ENCODE results near the gene KIF1B. TPM values are rescaled to one million over a fixed set of nuclear protein-coding genes. Genes with fewer than 3 reads are reported as not detected.

Gene KIF1B
- total and polyA plus RNA-seq, 4 experiments from 2014 or later: 1.3 to 18.1 (median 10.8) TPM

DNA sequence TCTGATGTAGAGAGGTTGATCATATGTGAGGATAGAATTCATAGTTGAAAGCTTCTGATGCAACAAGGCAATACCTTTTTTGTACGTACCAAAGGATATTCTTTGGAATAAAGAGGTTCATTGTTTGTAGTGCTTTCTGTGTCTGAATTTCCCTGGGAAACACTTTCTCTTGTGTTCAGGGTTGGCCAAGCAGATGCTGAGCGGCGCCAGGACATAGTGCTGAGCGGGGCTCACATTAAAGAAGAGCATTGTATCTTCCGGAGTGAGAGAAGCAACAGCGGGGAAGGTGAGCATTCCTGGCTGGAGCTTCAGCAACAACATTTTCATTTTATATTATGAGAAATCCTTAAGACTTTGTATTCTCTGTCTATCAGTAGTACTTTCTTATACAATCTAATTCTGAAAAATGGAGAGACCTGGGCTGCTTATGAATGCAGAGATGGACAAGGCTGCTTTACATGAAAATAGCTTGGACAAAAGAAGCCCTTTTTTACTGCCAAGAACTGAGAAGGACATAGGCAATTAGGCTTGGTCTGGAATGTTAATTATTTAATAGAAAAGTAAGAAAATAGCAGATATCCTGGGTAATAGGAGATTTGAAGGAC is 85.2 kb downstream of the KIF1B start:
- CTCF ChIA-PET (ENCODE audit: partially characterized antibody): no interaction called here
- Histone ChIP-seq H3K4me3 (ENCODE audit: low read length in 2 of 2) (no peak overlapping the region), H3K9me3 (ENCODE audit: control insufficient read depth in 1 of 2, low read length in 2 of 2) (no peaks in the 10 kb centered on the region), H3K36me3 (ENCODE audit: insufficient read depth, low read length) (peaks cover 18% of the 10 kb centered on the region), H3K27ac (ENCODE audit: low read depth, low read length) (no peak overlapping the region), H3K27me3 (ENCODE audit: insufficient read depth, low read length) (no peaks in the 10 kb centered on the region), H3K4me1 (ENCODE audit: insufficient read depth, low read length) (no peaks in the 10 kb centered on the region)
- DNase-seq: no peak
- Mint-ChIP-seq H3K36me3 (peaks cover 41 to 47% of the 10 kb centered on the region in 2 donors), H3K27ac (no peak overlapping the region), H3K4me1 (no peaks in the 10 kb centered on the region), H3K4me3 (no peak overlapping the region), H3K9me3 (no peaks in the 10 kb centered on the region), H3K27me3 (no peaks in the 10 kb centered on the region)
- POLR2A ChIA-PET (ENCODE audit: partially characterized antibody): no interaction called here
- intact Hi-C loops (cut with micrococcal nuclease): no loop called here

DNA sequence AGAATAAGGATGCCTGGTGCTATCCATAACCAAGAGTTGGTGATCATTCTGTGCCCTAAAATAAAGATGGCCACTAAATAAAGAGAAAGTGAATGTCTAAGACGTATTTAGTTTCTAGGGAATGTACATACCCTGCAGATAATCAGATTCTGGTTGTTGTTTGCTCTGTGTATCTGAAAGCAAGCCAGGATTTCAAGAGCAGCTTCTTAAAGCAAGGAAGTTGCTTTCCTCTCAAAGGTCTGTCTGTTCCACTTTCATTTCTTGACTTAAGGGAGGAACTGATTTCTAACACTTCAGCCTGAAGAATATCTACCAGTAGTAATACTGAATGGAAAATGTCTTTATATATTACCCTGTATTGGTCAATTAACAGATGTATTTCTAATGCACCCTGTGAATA is 88.8 kb downstream of the KIF1B start:
- H3K4me3 ChIP-seq (ENCODE audit: low read length in 2 of 2): no peak overlapping the region
- H3K27me3 ChIP-seq (ENCODE audit: insufficient read depth, low read length): no peaks in the 10 kb centered on the region
- intact Hi-C loops (cut with micrococcal nuclease): no loop called here
- H3K36me3 ChIP-seq (ENCODE audit: insufficient read depth, low read length): peaks cover 21% of the 10 kb centered on the region
- H3K4me1 Mint-ChIP-seq: no peaks in the 10 kb centered on the region
- no peak for DNase-seq
- ChIA-PET POLR2A (ENCODE audit: partially characterized antibody) (no interaction called here), CTCF (ENCODE audit: partially characterized antibody) (no interaction called here)
- H3K27ac Mint-ChIP-seq: no peak overlapping the region
- H3K4me3 Mint-ChIP-seq: no peak overlapping the region
- no peaks in the 10 kb centered on the region for H3K4me1 ChIP-seq (ENCODE audit: insufficient read depth, low read length)
- no peaks in the 10 kb centered on the region for H3K27me3 Mint-ChIP-seq
- H3K9me3 Mint-ChIP-seq: no peaks in the 10 kb centered on the region
- peaks cover 38 to 48% of the 10 kb centered on the region in 2 donors for H3K36me3 Mint-ChIP-seq
- no peaks in the 10 kb centered on the region for H3K9me3 ChIP-seq (ENCODE audit: control insufficient read depth in 1 of 2, low read length in 2 of 2)
- no peak overlapping the region for H3K27ac ChIP-seq (ENCODE audit: low read depth, low read length)

DNA sequence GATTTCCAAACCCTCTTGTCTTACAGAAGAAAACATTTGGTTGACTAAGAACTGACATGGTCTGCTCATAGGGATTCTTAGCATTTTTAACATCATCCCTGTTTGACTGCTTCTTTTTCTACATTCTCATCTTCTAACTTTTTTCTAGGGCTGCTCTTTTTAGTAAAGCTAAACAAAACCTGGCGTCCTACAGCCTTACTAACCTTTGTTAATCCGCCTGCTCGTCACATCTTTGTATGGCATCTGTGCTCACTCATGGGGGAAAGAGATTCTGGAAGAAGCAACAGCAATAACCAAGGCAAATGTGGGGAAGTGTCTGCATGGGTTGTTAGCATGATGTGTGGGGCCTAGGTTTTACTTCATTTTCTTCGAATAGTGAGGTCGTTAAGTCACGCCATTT is 92.0 kb downstream of the KIF1B start:
- H3K9me3 ChIP-seq (ENCODE audit: control insufficient read depth in 1 of 2, low read length in 2 of 2): no peaks in the 10 kb centered on the region
- H3K27ac Mint-ChIP-seq: peak overlapping the region in 1 of 7 donors; percentile 48
- POLR2A ChIA-PET (ENCODE audit: partially characterized antibody): no interaction called here
- H3K4me1 Mint-ChIP-seq: peaks cover 0 to 8% (median 1%) of the 10 kb centered on the region in 4 donors
- H3K27me3 ChIP-seq (ENCODE audit: insufficient read depth, low read length): no peaks in the 10 kb centered on the region
- no peak overlapping the region for H3K27ac ChIP-seq (ENCODE audit: low read depth, low read length)
- DNase-seq: no peak
- CTCF ChIA-PET (ENCODE audit: partially characterized antibody): interaction anchor here (1.4 kb wide), 1 partner anchor 92 kb away, joined by 3 read pairs; the partner anchor contains the start of gene KIF1B
- peaks cover 3% of the 10 kb centered on the region for H3K36me3 ChIP-seq (ENCODE audit: insufficient read depth, low read length)
- H3K4me1 ChIP-seq (ENCODE audit: insufficient read depth, low read length): peaks cover 6% of the 10 kb centered on the region
- H3K4me3 Mint-ChIP-seq: no peak overlapping the region
- H3K9me3 Mint-ChIP-seq: no peaks in the 10 kb centered on the region
- intact Hi-C loops (cut with micrococcal nuclease): no loop called here
- H3K27me3 Mint-ChIP-seq: no peaks in the 10 kb centered on the region
- peaks cover 25 to 26% of the 10 kb centered on the region in 2 donors for H3K36me3 Mint-ChIP-seq
- H3K4me3 ChIP-seq (ENCODE audit: low read length in 2 of 2): no peak overlapping the region

DNA sequence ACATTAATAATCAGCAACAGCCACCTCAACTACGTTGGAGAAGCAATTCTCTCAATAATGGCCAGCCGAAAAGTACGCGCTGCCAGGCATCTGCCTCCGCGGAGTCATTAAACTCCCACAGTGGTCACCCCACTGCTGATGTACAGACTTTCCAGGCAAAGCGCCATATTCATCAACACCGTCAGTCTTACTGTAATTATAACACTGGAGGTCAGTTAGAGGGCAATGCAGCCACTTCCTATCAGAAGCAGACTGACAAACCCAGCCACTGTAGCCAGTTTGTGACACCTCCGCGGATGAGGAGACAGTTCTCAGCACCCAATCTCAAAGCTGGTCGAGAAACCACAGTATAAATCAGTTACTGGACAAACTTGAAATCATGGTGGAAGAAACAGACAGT is 93.9 kb downstream of the KIF1B start:
- intact Hi-C loops (cut with micrococcal nuclease): no loop called here
- H3K36me3 Mint-ChIP-seq: peaks cover 15 to 18% of the 10 kb centered on the region in 2 donors
- no peaks in the 10 kb centered on the region for H3K9me3 ChIP-seq (ENCODE audit: control insufficient read depth in 1 of 2, low read length in 2 of 2)
- CTCF ChIA-PET (ENCODE audit: partially characterized antibody): no interaction called here
- H3K4me3 Mint-ChIP-seq: no peak overlapping the region
- no peaks in the 10 kb centered on the region for H3K9me3 Mint-ChIP-seq
- H3K36me3 ChIP-seq (ENCODE audit: insufficient read depth, low read length): peaks cover 3% of the 10 kb centered on the region
- no peaks in the 10 kb centered on the region for H3K27me3 Mint-ChIP-seq
- no peak overlapping the region for H3K4me3 ChIP-seq (ENCODE audit: low read length in 2 of 2)
- peaks cover 18% of the 10 kb centered on the region for H3K4me1 ChIP-seq (ENCODE audit: insufficient read depth, low read length)
- no peak for DNase-seq
- H3K4me1 Mint-ChIP-seq: peaks cover 7 to 21% (median 12%) of the 10 kb centered on the region in 4 donors
- no peak overlapping the region for H3K27ac Mint-ChIP-seq
- POLR2A ChIA-PET (ENCODE audit: partially characterized antibody): no interaction called here
- no peaks in the 10 kb centered on the region for H3K27me3 ChIP-seq (ENCODE audit: insufficient read depth, low read length)
- no peak overlapping the region for H3K27ac ChIP-seq (ENCODE audit: low read depth, low read length)

DNA sequence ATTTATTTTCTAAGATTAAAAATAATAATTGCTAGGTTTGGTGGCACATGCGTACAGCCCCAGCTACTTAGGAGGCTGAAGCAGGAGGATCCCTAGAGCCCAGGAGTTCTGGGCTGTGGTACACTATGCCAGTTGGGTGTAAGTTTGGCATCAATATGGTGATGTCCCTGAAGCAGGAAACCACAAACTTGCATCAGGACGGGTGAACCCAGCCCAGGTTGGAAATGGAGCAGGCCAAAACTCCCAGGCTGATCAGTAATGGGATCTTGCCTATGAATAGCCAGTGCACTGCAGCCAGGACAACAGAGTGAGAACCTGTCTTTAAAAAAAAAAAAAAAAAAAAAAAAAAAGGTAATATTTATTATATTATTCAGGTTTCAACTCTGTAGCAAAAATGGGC is 96.1 kb downstream of the KIF1B start:
- POLR2A ChIA-PET (ENCODE audit: partially characterized antibody): interaction anchor here (1.6 kb wide), 1 partner anchor 19 kb away, joined by 3 read pairs; no protein-coding TSS in a partner anchor
- H3K4me1 ChIP-seq (ENCODE audit: insufficient read depth, low read length): peaks cover 18% of the 10 kb centered on the region
- Mint-ChIP-seq H3K27ac (no peak overlapping the region), H3K27me3 (no peaks in the 10 kb centered on the region), H3K4me1 (peaks cover 7 to 21% (median 12%) of the 10 kb centered on the region in 4 donors), H3K4me3 (no peak overlapping the region), H3K9me3 (no peaks in the 10 kb centered on the region), H3K36me3 (peaks cover 20 to 22% of the 10 kb centered on the region in 2 donors)
- peaks cover 3% of the 10 kb centered on the region for H3K36me3 ChIP-seq (ENCODE audit: insufficient read depth, low read length)
- no peak overlapping the region for H3K4me3 ChIP-seq (ENCODE audit: low read length in 2 of 2)
- H3K27ac ChIP-seq (ENCODE audit: low read depth, low read length): no peak overlapping the region
- intact Hi-C loops (cut with micrococcal nuclease): no loop called here
- no peaks in the 10 kb centered on the region for H3K27me3 ChIP-seq (ENCODE audit: insufficient read depth, low read length)
- CTCF ChIA-PET (ENCODE audit: partially characterized antibody): interaction anchor here (2.5 kb wide), 1 partner anchor 96 kb away, joined by 9 read pairs; the partner anchor contains the start of gene KIF1B
- DNase-seq: no peak
- H3K9me3 ChIP-seq (ENCODE audit: control insufficient read depth in 1 of 2, low read length in 2 of 2): no peaks in the 10 kb centered on the region

DNA sequence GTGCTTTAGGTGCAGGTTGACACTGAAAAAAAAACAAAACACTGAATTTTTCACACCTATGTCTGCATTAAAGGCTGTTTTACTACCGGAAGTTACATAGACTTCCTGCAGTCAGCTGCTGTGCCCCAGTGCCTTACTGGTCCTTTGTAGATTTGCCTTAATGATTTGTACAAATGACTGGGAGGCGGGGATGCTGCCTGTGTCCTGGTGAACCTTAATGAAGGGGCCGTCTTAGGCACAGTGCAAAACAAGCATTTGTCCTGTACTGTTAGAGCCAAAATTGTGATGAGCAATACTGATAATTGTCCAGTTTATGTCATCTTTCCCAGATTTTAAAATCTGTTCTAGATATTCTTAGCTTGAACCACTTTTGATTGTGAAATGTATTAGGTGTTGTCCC is 97.6 kb downstream of the KIF1B start:
- Mint-ChIP-seq H3K36me3 (peaks cover 15 to 27% of the 10 kb centered on the region in 2 donors), H3K27ac (peak overlapping the region; percentile 65 to 92 (median 82)), H3K27me3 (no peaks in the 10 kb centered on the region), H3K4me3 (peak overlapping the region in 4 of 8 donors; percentile 11 to 73 (median 49)), H3K4me1 (peaks cover 7 to 21% (median 12%) of the 10 kb centered on the region in 4 donors), H3K9me3 (no peaks in the 10 kb centered on the region)
- H3K4me3 ChIP-seq (ENCODE audit: low read length in 2 of 2): no peak overlapping the region
- POLR2A ChIA-PET (ENCODE audit: partially characterized antibody): no interaction called here
- H3K27me3 ChIP-seq (ENCODE audit: insufficient read depth, low read length): no peaks in the 10 kb centered on the region
- peaks cover 18% of the 10 kb centered on the region for H3K4me1 ChIP-seq (ENCODE audit: insufficient read depth, low read length)
- no peak overlapping the region for H3K27ac ChIP-seq (ENCODE audit: low read depth, low read length)
- intact Hi-C loops (cut with micrococcal nuclease): no loop called here
- CTCF ChIA-PET (ENCODE audit: partially characterized antibody): interaction anchor here (1.2 to 2.5 kb wide), 2 partner anchors 10 to 98 kb away, joined by 3 to 9 read pairs; partner anchors contain the start of gene KIF1B
- no peaks in the 10 kb centered on the region for H3K9me3 ChIP-seq (ENCODE audit: control insufficient read depth in 1 of 2, low read length in 2 of 2)
- DNase-seq: peak; percentile 48 to 72 (median 49)
- H3K36me3 ChIP-seq (ENCODE audit: insufficient read depth, low read length): peaks cover 3% of the 10 kb centered on the region

DNA sequence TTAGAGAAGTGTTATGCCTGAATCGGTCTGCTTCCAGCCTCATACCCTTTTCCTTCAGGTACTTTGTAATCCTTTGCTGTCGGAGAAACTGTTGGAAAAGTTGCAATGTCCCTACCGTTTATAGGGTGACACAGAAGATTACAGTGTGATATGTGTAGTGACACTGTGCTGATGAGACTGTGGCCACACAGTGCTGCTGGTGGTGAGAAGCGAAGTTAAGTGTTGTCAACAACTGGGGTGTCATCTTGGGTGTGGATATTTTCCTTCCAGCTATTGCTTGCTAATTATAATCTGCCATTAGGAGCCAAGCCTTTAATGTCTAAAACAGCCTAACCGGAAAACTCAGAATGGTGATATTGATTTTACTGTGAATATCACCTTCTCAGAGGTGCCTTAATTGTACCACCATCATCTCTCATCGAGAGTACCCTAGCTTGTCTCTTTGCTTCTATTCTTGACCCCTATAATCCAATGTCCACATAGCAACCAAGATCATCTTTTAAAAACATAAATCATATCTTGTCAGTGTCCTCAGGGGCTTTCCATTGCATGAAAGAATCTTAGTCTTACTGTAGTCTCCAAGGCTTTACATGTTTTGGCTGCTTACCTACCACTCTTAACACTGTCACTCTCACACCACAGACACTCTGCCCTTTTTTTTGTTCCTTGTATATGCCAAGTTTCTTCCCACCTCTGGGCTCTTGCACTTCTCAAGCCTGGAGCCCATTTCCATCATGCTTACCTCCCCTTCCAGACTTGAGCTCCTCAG is 99.1 kb downstream of the KIF1B start:
- Mint-ChIP-seq H3K9me3 (no peaks in the 10 kb centered on the region), H3K27me3 (no peaks in the 10 kb centered on the region), H3K27ac (peak overlapping the region in 4 of 7 donors; percentile 3 to 57 (median 32)), H3K4me3 (no peak overlapping the region), H3K4me1 (peaks cover 7 to 21% (median 12%) of the 10 kb centered on the region in 4 donors), H3K36me3 (peaks cover 7 to 19% of the 10 kb centered on the region in 2 donors)
- Histone ChIP-seq H3K36me3 (ENCODE audit: insufficient read depth, low read length) (no peaks in the 10 kb centered on the region), H3K27ac (ENCODE audit: low read depth, low read length) (no peak overlapping the region), H3K4me3 (ENCODE audit: low read length in 2 of 2) (no peak overlapping the region), H3K4me1 (ENCODE audit: insufficient read depth, low read length) (peaks cover 18% of the 10 kb centered on the region), H3K27me3 (ENCODE audit: insufficient read depth, low read length) (no peaks in the 10 kb centered on the region), H3K9me3 (ENCODE audit: control insufficient read depth in 1 of 2, low read length in 2 of 2) (no peaks in the 10 kb centered on the region)
- POLR2A ChIA-PET (ENCODE audit: partially characterized antibody): no interaction called here
- CTCF ChIA-PET (ENCODE audit: partially characterized antibody): no interaction called here
- DNase-seq: no peak
- intact Hi-C loops (cut with micrococcal nuclease): no loop called here

All from CD4-positive, alpha-beta memory T cell (primary cell).